Keratinocyte (primary cell): ENCODE measurements around the gene MED27.

Experiments
- CTCF ChIP-seq, 3 experiments: IDR thresholded peaks in 1 of 3; conservative IDR thresholded peaks in 1 of 3; optimal IDR thresholded peaks in 1 of 3; 2 replicates in 2 of 3; 3 replicates in 1 of 3; pipeline versions ENCODE3 to v1.5.1; 2011; ENCODE audit warnings: low read length in 3 of 3, mild to moderate bottlenecking in 3 of 3, moderate library complexity in 2 of 3, control low read depth in 1 of 3, inconsistent platforms in 1 of 3; ENCODE audit not compliant: insufficient read depth in 2 of 3; ENCODE audit errors: extremely low read depth in 1 of 3
- EZH2 ChIP-seq: IDR thresholded peaks from one replicate; pipeline ENCODE4 v1.6.1; 2012; ENCODE audit warnings: inconsistent platforms, mild to moderate bottlenecking, low read length, moderate library complexity

DNA sequence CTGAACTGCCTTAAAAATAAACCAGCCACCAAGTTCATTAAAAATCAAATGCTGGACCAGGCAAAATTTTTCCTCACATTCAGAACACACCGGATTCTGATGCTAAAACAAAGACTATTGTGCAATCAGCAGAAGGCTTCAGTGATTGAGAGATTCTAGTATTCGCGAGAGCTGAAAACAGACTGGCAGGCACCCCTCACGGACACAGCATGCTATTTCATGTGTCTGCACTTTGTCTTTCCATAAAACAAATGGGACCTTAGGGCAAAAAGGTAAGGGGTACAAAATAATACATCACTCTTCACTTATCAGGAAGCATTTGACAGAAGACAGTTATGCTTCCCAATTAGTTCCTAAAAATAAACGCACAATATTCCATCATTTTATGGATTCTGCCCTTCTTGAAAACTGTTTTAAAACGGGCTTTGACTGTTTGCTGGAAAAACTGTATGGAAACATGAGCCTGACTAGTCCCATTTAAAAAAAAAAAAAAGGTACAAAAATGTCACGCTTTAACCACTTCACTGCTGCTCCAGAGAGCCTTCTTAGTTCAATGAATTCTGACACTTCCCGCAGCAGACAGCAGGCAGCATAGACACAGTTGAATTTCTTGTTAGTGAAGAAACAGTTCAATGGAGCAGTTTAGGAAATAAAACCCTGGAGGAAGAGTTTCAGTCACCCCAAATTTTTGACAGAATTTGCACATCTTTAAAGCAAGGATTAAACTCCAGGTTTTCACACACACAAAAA, 99.2 kb downstream of the MED27 start:
- TF ChIP-seq CTCF (optimal IDR thresholded peaks at IDR 0.05 in 1 of 3, IDR thresholded peaks at IDR 0.05 in 1 of 3, conservative IDR thresholded peaks at IDR 0.05 in 1 of 3; ENCODE audit: extremely low read depth in 1 of 3, insufficient read depth in 2 of 3, low read length in 3 of 3) = no peak
- no peak for TF ChIP-seq EZH2
